ENCODE data around the gene PARP14. TPM values are rescaled to one million over a fixed set of nuclear protein-coding genes. Genes with fewer than 3 reads are reported as not detected.
"Not testable (repeated sequence)": the region's sequence is repeated elsewhere in the genome, so short reads cannot be mapped to it uniquely, and the experiment has no call there.

The PARP14 gene
- total RNA-seq, 1 donor, result 91.1 TPM

GRCh38 chr3:122697952-122698620, 17.4 kb downstream of the PARP14 start:
- TF ChIP-seq CTCF (IDR thresholded peaks at IDR 0.05; ENCODE audit: insufficient read depth, low read depth, low read length), result no peak
- DNase-seq (ENCODE audit: low read depth), result no peak

GRCh38 chr3:122700193-122700592, 19.6 kb downstream of the PARP14 start:
- H3K4me3 ChIP-seq (ENCODE audit: low read depth, low read length), result no peak overlapping the region
- no peak for DNase-seq (ENCODE audit: low read depth)
- no peak for TF ChIP-seq CTCF (IDR thresholded peaks at IDR 0.05; ENCODE audit: insufficient read depth, low read depth, low read length)

More at GRCh38 chr3:122697952-122698620, 17.4 kb downstream of the PARP14 start:
- no peak overlapping the region for H3K4me3 ChIP-seq (ENCODE audit: low read depth, low read length)

GRCh38 chr3:122705379-122705778, 24.7 kb downstream of the PARP14 start:
- no peak overlapping the region for H3K4me3 ChIP-seq (ENCODE audit: low read depth, low read length)
- no peak for TF ChIP-seq CTCF (IDR thresholded peaks at IDR 0.05; ENCODE audit: insufficient read depth, low read depth, low read length)
- no peak for DNase-seq (ENCODE audit: low read depth)

- not testable (repeated sequence) for DNase-seq (ENCODE audit: low read depth); H3K4me3 ChIP-seq (ENCODE audit: low read depth, low read length)
These were observed 30.1 kb downstream of the PARP14 start for GRCh38 chr3:122710616-122711251.

GRCh38 chr3:122714273-122714672, 33.6 kb downstream of the PARP14 start:
- no peak for DNase-seq (ENCODE audit: low read depth)
- H3K4me3 ChIP-seq (ENCODE audit: low read depth, low read length), result no peak overlapping the region
- TF ChIP-seq CTCF (IDR thresholded peaks at IDR 0.05; ENCODE audit: insufficient read depth, low read depth, low read length), result no peak

- no peak for TF ChIP-seq CTCF (IDR thresholded peaks at IDR 0.05; ENCODE audit: insufficient read depth, low read depth, low read length)
- no peak for DNase-seq (ENCODE audit: low read depth)
- no peak overlapping the region for H3K4me3 ChIP-seq (ENCODE audit: low read depth, low read length)
These were observed 36.0 kb downstream of the PARP14 start for GRCh38 chr3:122716667-122717066.

- H3K4me3 ChIP-seq (ENCODE audit: low read depth, low read length), result no peak overlapping the region
- no peak for DNase-seq (ENCODE audit: low read depth)
- no peak for TF ChIP-seq CTCF (IDR thresholded peaks at IDR 0.05; ENCODE audit: insufficient read depth, low read depth, low read length)
These were observed 38.8 kb downstream of the PARP14 start for GRCh38 chr3:122719273-122719921.

Data from fibroblast of villous mesenchyme (primary cell).